Skeletal muscle satellite cell (primary cell): ENCODE results near the gene MYO16.

Source experiments
- H3K27me3 ChIP-seq: 2 replicates; pipeline ENCODE4 v1.7.0; 2013; ENCODE audit warnings: low read length; ENCODE audit not compliant: control insufficient read depth, insufficient read depth
- H3K36me3 ChIP-seq: 2 replicates; pipeline ENCODE4 v1.7.0; 2013; ENCODE audit warnings: mild to moderate bottlenecking, control low read depth, low read length; ENCODE audit not compliant: insufficient read depth
- H3K4me1 ChIP-seq: 2 replicates; pipeline ENCODE4 v1.7.0; 2013; ENCODE audit warnings: low read length; ENCODE audit not compliant: control insufficient read depth, insufficient read depth
- H3K4me2 ChIP-seq: 2 replicates; pipeline ENCODE4 v1.7.0; 2013; ENCODE audit warnings: mild to moderate bottlenecking, low read length
- H3K4me3 ChIP-seq: 2 replicates; pipeline ENCODE4 v1.7.0; 2013; ENCODE audit warnings: low read length
- H3K9ac ChIP-seq: 2 replicates; pipeline ENCODE4 v1.7.0; 2013; ENCODE audit warnings: mild to moderate bottlenecking, low read depth, low read length, moderate library complexity
- H3K9me3 ChIP-seq: replicated peaks from 2 replicates; pipeline ENCODE4 v1.7.0; 2013; ENCODE audit warnings: mild to moderate bottlenecking, control low read depth, low read length

Gene MYO16

DNA sequence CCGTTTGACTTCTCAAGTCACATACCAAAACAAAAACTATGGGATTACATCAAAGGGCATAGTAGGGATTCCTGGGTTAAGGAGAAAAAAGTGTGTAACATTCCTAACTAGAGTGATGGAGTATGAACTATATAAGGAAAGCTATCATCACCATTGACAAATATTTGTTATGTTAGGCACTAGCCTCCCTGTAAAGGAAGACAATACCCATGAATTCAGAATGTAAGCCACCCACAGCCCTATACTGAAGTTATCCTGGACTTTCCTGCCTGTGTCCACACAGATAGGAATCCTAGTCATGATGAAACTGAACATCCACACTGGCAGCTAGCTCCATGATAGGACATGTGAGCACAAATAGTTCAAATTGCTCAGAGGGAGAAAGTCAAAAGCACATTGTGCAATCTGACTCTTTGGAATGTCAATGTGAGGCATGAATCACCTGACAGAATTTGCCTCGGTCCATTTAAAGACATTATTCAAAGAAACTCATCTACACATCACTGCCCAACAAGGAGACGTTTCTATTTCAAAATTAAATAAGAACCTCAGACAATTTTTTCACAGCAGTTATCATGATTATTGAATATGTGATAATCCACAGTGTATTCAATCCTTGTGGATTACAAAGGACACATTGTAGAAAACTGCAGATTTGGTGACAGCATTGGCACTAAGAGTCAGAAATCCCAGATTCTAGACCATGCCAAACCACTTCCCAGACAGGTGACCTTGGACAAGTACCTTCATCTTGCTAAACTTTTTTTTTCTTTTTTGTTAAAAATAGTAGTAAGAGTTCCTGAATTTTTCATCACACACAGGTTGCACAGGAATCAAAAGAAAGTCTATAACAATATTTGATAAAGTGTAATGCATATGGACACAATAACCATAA lies 627.7 kb downstream of the MYO16 start:
- Histone ChIP-seq H3K4me3 (no peak overlapping the region), H3K4me1 (peaks cover 34% of the 10 kb centered on the region), H3K27me3 (no peaks in the 10 kb centered on the region), H3K36me3 (no peaks in the 10 kb centered on the region), H3K4me2 (peak overlapping the region; percentile 60), H3K9ac (peak overlapping the region; percentile 83), H3K9me3 (no peaks in the 10 kb centered on the region)
